Measurements from ENCODE around the gene HDAC3. TPM values are rescaled to one million over a fixed set of nuclear protein-coding genes. Genes with fewer than 3 reads are reported as not detected.

Gene HDAC3
- total RNA-seq, 4 donors from 2014 or later: 35.4 to 77.8 (median 37.7) TPM

- no peak for TF ChIP-seq EP300 (IDR thresholded peaks at IDR 0.05)
- TF ChIP-seq CTCF (IDR thresholded peaks at IDR 0.05): no peak
- TF ChIP-seq POLR2A (IDR thresholded peaks at IDR 0.05): no peak
- Histone ChIP-seq H3K27me3 (no peaks in the 10 kb centered on the region), H3K27ac (no peak overlapping the region), H3K4me3 (no peak overlapping the region), H3K4me1 (no peaks in the 10 kb centered on the region), H3K9me3 (no peaks in the 10 kb centered on the region), H3K36me3 (peaks cover 0 to 48% of the 10 kb centered on the region in 2 donors)
- WGBS, 2 donors (ENCODE audit: low coverage in 1 of 2): 88 to 97% methylated on average over 4 to 8 of the region's 8 CpGs
- ATAC-seq: no peak
Observed at GRCh38 chr5:141657937-141658545, 21.4 kb upstream of the HDAC3 start.

- no peak for ATAC-seq
- Histone ChIP-seq H3K27ac (no peak overlapping the region), H3K9me3 (no peaks in the 10 kb centered on the region), H3K4me3 (no peak overlapping the region), H3K4me1 (no peaks in the 10 kb centered on the region), H3K36me3 (peaks cover 0 to 48% of the 10 kb centered on the region in 2 donors), H3K27me3 (no peaks in the 10 kb centered on the region)
- WGBS, 2 donors (ENCODE audit: low coverage in 1 of 2): 95 to 100% methylated on average over 1 of the region's 1 CpG
- TF ChIP-seq CTCF (IDR thresholded peaks at IDR 0.05) (no peak), EP300 (IDR thresholded peaks at IDR 0.05) (no peak), POLR2AphosphoS5 (IDR thresholded peaks at IDR 0.05) (no peak), POLR2A (IDR thresholded peaks at IDR 0.05) (no peak)
Observed at GRCh38 chr5:141657404-141657803, 20.8 kb upstream of the HDAC3 start.

- H3K27me3 ChIP-seq: no peaks in the 10 kb centered on the region
- peaks cover 0 to 6% (median 0%) of the 10 kb centered on the region in 3 donors for H3K4me1 ChIP-seq
- TF ChIP-seq POLR2A (IDR thresholded peaks at IDR 0.05) (no peak), CTCF (IDR thresholded peaks at IDR 0.05) (no peak), POLR2AphosphoS5 (IDR thresholded peaks at IDR 0.05) (no peak), EP300 (IDR thresholded peaks at IDR 0.05) (no peak)
- 100% methylated on average over 1 of the region's 9 CpGs for WGBS, 2 donors (ENCODE audit: low coverage in 1 of 2)
- H3K36me3 ChIP-seq: peaks cover 0 to 43% of the 10 kb centered on the region in 2 donors
- ATAC-seq: no peak
- H3K4me3 ChIP-seq: no peak overlapping the region
- no peaks in the 10 kb centered on the region for H3K9me3 ChIP-seq
- no peak overlapping the region for H3K27ac ChIP-seq
Observed at GRCh38 chr5:141656396-141656795, 19.7 kb upstream of the HDAC3 start.

- no peak for ATAC-seq
- Histone ChIP-seq H3K4me3 (no peak overlapping the region), H3K36me3 (peaks cover 0 to 43% of the 10 kb centered on the region in 2 donors), H3K27me3 (no peaks in the 10 kb centered on the region), H3K4me1 (peaks cover 0 to 17% (median 9%) of the 10 kb centered on the region in 3 donors), H3K27ac (no peak overlapping the region), H3K9me3 (no peaks in the 10 kb centered on the region)
- 88 to 94% methylated on average over 2 of the region's 7 CpGs for WGBS, 2 donors (ENCODE audit: low coverage in 1 of 2)
- TF ChIP-seq CTCF (IDR thresholded peaks at IDR 0.05) (no peak), POLR2AphosphoS5 (IDR thresholded peaks at IDR 0.05) (no peak), POLR2A (IDR thresholded peaks at IDR 0.05) (no peak), EP300 (IDR thresholded peaks at IDR 0.05) (no peak)
Observed at GRCh38 chr5:141655020-141655419, 18.4 kb upstream of the HDAC3 start.

- H3K4me3 ChIP-seq: no peak overlapping the region
- WGBS, 2 donors (ENCODE audit: low coverage in 1 of 2): 100% methylated on average over 1 of the region's 2 CpGs; no CpG with 5 or more reads in 1 of the 2 donors
- H3K27me3 ChIP-seq: no peaks in the 10 kb centered on the region
- H3K27ac ChIP-seq: no peak overlapping the region
- ATAC-seq: no peak
- TF ChIP-seq POLR2A (IDR thresholded peaks at IDR 0.05): no peak
- peaks cover 0 to 37% of the 10 kb centered on the region in 2 donors for H3K36me3 ChIP-seq
- no peaks in the 10 kb centered on the region for H3K9me3 ChIP-seq
- peaks cover 0 to 23% (median 10%) of the 10 kb centered on the region in 3 donors for H3K4me1 ChIP-seq
Observed at GRCh38 chr5:141654298-141654697, 17.6 kb upstream of the HDAC3 start.

Measured in gastroesophageal sphincter (tissue), 4 donors.